Medulla oblongata (tissue), 1 donor: Measurements from ENCODE around the gene LMF1.

ENCODE experiments used
- DNase-seq: peaks from one replicate; pipeline ENCODE4 v3.0.0-alpha.2; 2015; ENCODE audit errors: extremely low spot score

LMF1 gene

GRCh38 chr16:970766-971581, at the start of gene LMF1:
Gene LMF1, minus strand, starts transcription at chr16:970984. Its CDS starts 4 bp downstream, at chr16:970980.
- peak; percentile 97 for DNase-seq

GRCh38 chr16:1020091-1020399, 49.3 kb upstream of the LMF1 start:
- DNase-seq = no peak

- DNase-seq = peak; percentile 57
Measured at GRCh38 chr16:1019231-1020090, 48.7 kb upstream of the LMF1 start.

- DNase-seq = no peak
Measured at GRCh38 chr16:1018447-1019198, 47.8 kb upstream of the LMF1 start.

GRCh38 chr16:1014771-1015495, 44.1 kb upstream of the LMF1 start:
- no peak for DNase-seq

- DNase-seq = no peak
Measured at GRCh38 chr16:1014221-1014620, 43.4 kb upstream of the LMF1 start.

- no peak for DNase-seq
Measured at GRCh38 chr16:1013593-1013900, 42.8 kb upstream of the LMF1 start.

GRCh38 chr16:1012722-1013592, 42.2 kb upstream of the LMF1 start:
- no peak for DNase-seq

GRCh38 chr16:1012135-1012534, 41.4 kb upstream of the LMF1 start:
- DNase-seq = no peak

GRCh38 chr16:1011316-1012082, 40.7 kb upstream of the LMF1 start:
- no peak for DNase-seq

GRCh38 chr16:1010815-1011214, 40.0 kb upstream of the LMF1 start:
- no peak for DNase-seq

- no peak for DNase-seq
Measured at GRCh38 chr16:1010251-1010650, 39.5 kb upstream of the LMF1 start.

GRCh38 chr16:1009358-1010150, 38.8 kb upstream of the LMF1 start:
- DNase-seq = no peak

GRCh38 chr16:1008085-1008484, 37.3 kb upstream of the LMF1 start:
- DNase-seq = no peak

- DNase-seq = no peak
Measured at GRCh38 chr16:1007284-1007850, 36.6 kb upstream of the LMF1 start.

- DNase-seq = no peak
Measured at GRCh38 chr16:1006781-1007180, 36.0 kb upstream of the LMF1 start.

- DNase-seq = no peak
Measured at GRCh38 chr16:1005286-1005685, 34.5 kb upstream of the LMF1 start.

GRCh38 chr16:1003391-1004347, 32.9 kb upstream of the LMF1 start:
- DNase-seq = no peak
